Stimulated activated CD4-positive, alpha-beta T cell treated with anti-CD3 and anti-CD28 coated beads, Interleukin-1b, Interleukin-23, amount 100 ng/mL, for 24 hours (primary cell): Measurements from ENCODE around the gene C1orf210.

ENCODE experiments used
- DNase-seq, 4 experiments: peaks; one replicate each; pipeline ENCODE4 v3.0.0-alpha.2; 2020; ENCODE audit warnings: low read depth in 4 of 4, low spot score in 1 of 4

Gene C1orf210

DNA sequence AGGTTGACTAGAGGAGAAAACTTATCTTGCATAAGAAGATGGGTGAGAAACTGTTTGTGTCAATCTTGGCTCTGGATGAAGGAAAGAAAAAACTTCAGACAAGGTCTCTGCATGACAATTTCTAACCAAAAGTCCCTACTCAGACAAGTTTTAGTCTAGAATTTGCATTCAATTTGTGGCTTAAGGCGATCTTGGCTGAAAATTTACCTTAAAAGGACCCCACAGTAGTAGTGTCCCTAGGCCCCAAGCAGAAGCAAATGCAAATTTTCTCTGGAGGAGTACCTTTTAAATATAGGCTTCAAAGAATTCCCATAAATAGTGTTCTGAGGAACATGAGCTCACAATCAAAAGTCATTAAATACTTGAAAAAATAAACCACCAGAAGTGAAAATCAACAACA lies 33.2 kb downstream of the C1orf210 start:
- no peak for DNase-seq

DNA sequence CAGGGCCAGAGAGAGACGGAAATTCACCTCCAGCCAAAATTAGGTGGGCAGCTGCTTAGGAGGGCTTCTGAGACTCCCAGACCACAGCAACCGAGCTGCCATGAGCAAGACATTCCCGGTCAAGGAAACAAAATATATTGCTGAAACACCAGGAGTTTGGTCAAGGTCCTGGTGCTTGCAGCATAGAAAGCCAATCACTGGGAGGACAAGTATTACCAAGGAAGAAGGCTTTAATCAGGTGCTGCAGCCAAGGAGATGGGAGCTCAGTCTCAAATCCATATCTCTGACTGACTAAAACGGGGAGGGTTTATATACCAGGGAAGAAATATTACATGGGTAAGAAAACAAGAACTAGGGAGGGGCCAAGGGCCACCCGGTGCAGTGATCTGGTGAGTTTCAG lies 34.4 kb downstream of the C1orf210 start:
- DNase-seq: no peak

GRCh38 chr1:43250351-43250761 lies 35.0 kb downstream of the C1orf210 start:
- DNase-seq: no peak

DNA sequence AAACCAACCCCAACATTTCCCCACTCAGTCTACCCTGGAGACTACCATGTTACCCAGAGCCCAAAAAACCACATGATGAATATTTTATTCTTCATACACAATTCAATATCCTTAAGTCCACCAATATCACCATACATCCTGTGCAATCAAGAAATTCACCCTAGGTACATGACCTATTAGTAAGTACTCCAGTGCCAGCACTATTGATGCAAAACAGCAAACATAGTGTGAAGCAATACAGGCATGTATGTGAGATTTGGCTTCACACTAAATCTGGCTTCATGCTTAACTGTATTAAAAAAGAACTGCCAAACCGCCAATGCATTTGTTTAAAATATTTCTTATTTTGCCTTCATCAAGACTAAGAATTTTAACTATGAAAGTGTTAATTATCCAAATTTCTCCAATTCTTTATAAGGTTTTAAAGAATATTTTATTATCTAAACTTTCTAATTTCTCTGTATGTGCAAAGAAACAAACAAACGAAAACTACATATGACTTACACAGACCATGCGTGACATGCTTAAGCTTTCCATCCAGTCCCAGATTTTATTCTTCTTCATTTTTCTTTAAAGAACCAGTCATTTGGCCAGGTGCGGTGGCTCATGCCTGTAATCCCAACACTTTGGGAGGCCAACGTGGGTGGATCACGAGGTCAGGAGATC lies 38.0 kb downstream of the C1orf210 start:
- no peak for DNase-seq

DNA sequence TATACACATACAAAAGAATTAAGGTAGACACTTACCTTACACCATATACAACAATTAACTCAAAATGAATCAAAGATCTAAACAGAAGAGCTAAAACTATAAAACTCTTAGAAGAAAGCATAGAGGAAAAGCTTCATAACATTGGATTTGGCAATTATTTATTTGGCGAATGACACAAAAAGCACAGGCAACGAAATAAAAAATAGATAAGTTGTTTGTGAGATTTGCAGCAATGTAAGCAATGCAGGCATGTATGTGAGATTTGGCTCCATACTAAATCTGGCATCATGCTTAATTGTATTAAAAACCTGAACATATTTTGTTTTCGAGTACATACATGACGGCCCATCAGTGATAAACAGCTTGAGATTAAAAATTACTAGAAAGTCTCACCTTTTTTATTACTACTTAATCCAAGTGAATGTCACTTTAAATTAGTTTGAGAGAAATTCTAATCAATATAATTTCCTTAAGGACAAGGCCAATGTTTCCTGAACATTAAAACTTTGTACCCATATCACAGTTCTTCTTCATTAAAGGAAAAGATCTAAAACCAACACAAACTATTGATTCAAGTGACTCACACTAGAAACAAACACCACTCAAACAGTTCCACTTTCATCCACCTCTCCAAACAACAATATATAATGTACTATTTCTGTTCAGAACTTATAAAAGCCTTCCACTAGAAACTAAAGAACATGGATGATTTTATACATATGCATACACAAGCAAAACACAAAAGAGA lies 38.7 kb downstream of the C1orf210 start:
- no peak for DNase-seq

DNA sequence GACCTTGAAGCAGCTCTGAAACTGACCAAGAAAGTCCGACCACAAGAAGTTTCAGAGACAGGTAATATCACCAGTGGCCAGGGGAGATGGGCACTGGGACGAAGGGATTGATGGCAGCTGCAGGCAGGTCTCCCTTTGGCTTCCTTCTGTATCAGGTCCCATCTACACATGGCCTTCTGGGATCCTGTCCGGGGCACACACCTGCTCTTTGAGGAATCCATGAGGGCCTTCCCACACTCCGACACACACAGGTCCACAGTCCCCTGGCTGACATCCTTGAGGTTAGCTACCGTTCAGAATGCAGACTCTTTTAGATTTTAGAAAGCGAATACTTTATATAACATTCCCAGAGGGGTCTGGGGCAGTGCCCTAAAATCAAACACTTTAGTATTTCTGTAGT lies 42.1 kb downstream of the C1orf210 start:
- DNase-seq: no peak

- DNase-seq: no peak
These were observed 44.0 kb downstream of the C1orf210 start for GRCh38 chr1:43241413-43241836.

GRCh38 chr1:43239484-43239883 lies 45.9 kb downstream of the C1orf210 start:
- no peak for DNase-seq

DNA sequence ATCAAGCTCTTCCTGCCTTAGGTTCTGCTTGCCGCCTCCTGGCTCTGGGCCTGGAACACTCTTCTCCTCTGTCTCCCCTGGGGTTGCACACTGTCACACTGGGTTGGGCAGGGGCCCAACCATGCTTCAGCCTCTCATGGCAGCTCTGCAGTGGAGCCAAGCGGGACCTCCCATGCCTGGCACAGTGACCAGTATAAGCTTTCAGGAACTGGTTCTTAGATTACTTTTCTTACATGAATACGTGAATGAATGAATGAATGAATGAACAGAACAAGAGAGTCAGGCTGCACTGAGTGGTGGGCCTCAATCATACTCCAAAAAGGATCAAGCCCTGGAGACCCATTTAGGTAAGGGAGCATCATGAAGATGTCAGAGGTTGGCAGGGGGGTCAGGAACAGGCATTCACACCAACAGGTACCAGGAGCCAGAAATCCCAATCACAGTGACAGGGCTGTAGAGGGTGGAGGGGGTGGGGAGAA lies 46.4 kb downstream of the C1orf210 start:
- DNase-seq: no peak

DNA sequence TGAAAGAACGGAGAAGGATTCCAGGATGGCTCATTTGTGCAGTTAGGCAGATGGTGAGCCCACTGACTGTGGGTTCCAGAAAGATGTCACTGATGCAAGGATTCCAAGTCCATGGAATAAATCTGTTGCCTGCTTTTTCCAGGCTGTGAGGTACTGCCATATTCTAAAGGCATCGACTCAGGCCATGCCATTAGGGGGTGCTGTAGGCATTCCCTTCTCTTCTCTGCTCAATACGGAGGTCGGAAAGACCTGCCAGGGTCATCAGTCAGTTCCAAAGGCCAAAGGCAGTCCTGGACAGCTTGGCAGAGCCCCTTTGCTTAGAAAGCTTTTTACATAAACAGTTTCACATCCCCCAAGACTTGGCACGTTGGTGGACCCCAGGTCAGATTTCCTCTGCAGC lies 47.3 kb downstream of the C1orf210 start:
- DNase-seq: peak in 1 of 4 experiments; percentile 7

DNA sequence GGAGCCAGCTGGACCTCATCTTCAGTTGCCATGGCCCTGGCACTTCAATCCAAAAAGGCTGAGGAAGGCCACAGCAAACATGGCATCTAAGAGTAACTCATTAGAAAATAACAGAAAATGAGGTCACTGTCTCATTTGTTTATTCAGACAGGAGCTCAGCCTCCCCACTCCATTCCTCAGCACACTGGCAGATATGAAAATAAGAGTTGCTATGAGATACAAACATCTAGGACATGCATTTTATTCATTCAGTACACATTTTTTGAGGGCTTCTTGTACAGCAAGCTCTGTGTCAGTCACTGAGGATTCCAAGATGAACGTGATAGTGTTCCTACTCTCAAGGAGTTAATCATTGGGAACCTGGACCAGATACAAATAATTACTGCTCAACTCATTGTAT lies 48.3 kb downstream of the C1orf210 start:
- no peak for DNase-seq

- no peak for DNase-seq
These were observed 49.8 kb downstream of the C1orf210 start for GRCh38 chr1:43235451-43236121.

DNA sequence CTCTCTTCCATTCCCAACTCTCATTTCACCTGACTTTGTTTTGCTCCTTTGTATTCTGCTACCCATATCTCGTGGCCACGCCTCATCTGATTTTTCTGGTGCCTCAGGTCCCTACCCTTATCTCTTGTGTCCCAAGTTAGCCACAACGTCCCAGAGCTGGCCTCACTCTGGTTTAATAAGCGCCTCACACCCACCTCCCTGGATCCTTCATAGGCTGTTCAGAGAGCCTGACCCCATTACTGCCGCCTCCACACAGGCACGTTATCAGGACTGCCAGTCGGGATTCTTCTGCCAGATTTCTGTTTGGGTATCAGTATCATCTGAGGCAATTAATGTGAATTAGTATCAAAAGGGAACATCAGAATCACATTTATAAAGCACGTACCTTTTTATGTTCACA lies 50.3 kb downstream of the C1orf210 start:
- DNase-seq: no peak

GRCh38 chr1:43234267-43234666 lies 51.1 kb downstream of the C1orf210 start:
- DNase-seq: no peak

GRCh38 chr1:43233631-43234030 lies 51.8 kb downstream of the C1orf210 start:
- no peak for DNase-seq

DNA sequence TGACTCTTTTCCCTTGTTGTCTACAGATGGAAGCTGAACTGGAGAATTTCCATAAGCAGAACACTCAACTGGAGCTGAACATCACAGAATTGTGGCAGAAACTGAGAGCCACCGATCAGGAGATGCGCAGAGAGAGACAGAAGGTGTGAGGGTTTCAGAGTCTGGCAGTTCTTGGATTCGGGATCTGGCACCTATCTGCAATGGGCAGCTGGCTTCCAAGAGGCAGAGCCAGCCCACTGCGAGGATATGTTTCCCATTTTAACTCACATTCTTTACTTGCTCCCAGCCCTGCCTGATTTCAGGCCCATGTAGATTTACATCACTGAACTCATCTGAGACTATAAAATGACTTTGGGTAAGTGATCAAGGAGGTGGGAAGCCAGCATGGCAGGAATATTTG lies 52.9 kb downstream of the C1orf210 start:
- no peak for DNase-seq

DNA sequence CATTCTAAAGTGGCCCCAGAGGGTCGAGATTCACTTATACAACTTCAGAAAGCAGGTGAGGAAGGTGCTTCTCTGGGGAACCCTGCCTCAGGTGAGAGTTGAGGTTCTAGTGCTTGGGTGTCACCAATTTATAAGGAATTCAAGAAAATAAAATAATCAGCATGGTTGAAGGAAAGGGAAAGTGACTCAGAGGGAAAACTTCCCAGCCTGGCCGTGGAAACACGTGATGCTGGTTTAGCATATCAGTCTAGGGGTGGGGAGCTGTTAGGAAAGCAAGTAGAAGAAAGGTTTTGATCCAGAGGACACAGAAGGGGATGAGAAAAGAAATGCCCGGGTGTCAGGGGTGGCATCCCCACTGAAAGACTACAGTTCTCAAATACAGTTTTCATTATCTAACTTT lies 53.3 kb downstream of the C1orf210 start:
- DNase-seq: no peak
